T-helper 2 cell treated with Interferon-gamma antibody and Interleukin-4, amounts not matched to agents 5 μg/mL and 100 μg/mL, for 36 hours (primary cell): ENCODE results near the gene MYH7.
"Not testable (repeated sequence)": the region's sequence is repeated elsewhere in the genome, so short reads cannot be mapped to it uniquely, and the experiment has no call there.

Experiments used
- DNase-seq: peaks from one replicate; pipeline ENCODE4 v3.0.0; 2021; ENCODE audit warnings: low spot score
- H3K27ac Mint-ChIP-seq: one replicate; pipeline ENCODE4 v1.8.0; 2021; ENCODE audit warnings: mild to moderate bottlenecking, mixed read lengths
- H3K27me3 Mint-ChIP-seq: one replicate; pipeline ENCODE4 v1.8.0; 2021; ENCODE audit warnings: low read depth, mixed read lengths
- H3K36me3 Mint-ChIP-seq: one replicate; pipeline ENCODE4 v1.8.0; 2021; ENCODE audit warnings: low read depth, mixed read lengths
- H3K4me1 Mint-ChIP-seq: one replicate; pipeline ENCODE4 v1.8.0; 2021; ENCODE audit warnings: low read depth, mixed read lengths
- H3K4me3 Mint-ChIP-seq: one replicate; pipeline ENCODE4 v1.8.0; 2022; ENCODE audit warnings: mild to moderate bottlenecking, moderate library complexity, mixed read lengths
- H3K9me3 Mint-ChIP-seq: one replicate; pipeline ENCODE4 v1.8.0; 2021; ENCODE audit warnings: mixed read lengths

Gene MYH7

DNA sequence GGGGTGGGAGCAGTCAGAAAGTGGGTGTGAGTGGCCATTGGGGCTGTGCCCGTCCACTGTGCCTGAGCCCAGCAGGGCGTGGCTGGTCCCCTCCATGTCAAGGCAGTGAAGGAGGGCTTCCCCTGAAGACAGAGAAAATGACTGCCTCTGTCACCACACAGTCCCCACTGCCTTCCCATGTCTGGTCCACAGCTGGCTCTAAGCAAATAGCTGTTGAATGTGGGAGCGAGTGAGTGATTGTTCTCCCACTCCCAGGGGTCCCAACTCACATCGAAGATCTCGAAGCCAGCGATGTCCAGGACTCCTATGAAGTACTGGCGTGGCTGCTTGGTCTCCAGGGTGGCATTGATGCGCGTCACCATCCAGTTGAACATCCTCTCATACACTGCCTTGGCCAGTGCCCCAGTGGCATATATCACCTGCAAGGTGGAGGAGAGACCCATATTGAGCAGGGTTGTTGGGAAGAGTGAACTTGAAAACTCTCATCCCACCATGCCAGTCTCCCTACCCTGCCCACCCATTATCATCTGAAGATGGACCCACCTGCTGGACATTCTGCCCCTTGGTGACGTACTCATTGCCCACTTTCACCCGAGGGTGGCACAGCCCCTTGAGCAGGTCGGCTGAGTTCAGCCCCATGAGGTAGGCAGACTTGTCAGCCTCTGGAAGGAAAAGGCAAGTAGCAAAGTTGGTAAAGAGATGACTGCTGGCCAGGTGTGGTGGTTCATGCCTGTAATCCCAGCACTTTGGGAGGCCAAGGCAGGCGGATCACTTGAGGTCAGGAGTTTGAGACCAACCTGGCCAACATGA is 6.6 kb downstream of the MYH7 start:
- DNase-seq = no peak
- H3K27me3 Mint-ChIP-seq = peaks cover 3% of the 10 kb centered on the region
- H3K4me3 Mint-ChIP-seq = no peak overlapping the region
- H3K9me3 Mint-ChIP-seq = no peaks in the 10 kb centered on the region
- no peaks in the 10 kb centered on the region for H3K36me3 Mint-ChIP-seq
- no peak overlapping the region for H3K27ac Mint-ChIP-seq
- no peaks in the 10 kb centered on the region for H3K4me1 Mint-ChIP-seq

DNA sequence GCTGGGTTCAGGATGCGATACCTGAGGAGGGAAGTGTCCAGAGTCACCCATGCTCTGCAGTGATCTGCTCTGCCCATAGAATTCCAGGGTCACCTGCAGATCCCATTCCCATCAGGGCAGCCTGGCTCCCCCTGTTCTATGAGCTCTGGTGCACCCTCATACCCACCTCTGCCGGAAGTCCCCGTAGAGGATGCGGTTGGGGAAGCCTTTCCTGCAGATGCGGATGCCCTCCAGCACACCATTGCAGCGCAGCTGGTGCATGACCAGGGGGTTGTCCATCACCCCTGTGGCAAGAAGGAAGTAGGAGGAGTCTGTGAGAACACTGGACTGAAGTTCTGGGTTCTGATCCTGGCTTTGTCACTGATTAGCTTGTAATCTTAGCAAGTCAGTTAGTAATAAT is 9.7 kb downstream of the MYH7 start:
- not testable (repeated sequence) for H3K27ac Mint-ChIP-seq

DNA sequence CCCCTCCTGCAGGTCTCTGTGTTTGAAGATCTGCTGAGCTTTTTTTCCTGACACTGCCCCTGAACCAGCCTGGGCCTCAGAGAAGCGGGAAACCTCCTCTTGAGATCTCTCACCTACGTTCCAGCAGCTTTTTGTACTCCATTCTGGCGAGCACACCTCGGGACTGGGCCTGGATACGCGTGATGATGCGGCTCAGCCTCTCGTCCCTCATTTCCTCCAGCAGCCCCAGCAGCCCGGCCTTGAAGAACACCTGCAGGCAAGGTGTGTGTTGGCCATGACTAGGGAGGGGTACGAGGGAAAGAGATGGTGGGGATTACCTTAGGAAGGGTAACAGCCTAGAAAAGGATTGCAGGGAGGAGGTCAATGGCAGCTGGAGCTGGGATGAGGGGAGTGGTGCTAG is 10.3 kb downstream of the MYH7 start:
- H3K27me3 Mint-ChIP-seq = peaks cover 3% of the 10 kb centered on the region
- no peak for DNase-seq

More for the DNA sequence above, 9.7 kb downstream of the MYH7 start:
- not testable (repeated sequence) for H3K4me3 Mint-ChIP-seq, H3K27me3 Mint-ChIP-seq, H3K4me1 Mint-ChIP-seq, H3K9me3 Mint-ChIP-seq, H3K36me3 Mint-ChIP-seq, DNase-seq

DNA sequence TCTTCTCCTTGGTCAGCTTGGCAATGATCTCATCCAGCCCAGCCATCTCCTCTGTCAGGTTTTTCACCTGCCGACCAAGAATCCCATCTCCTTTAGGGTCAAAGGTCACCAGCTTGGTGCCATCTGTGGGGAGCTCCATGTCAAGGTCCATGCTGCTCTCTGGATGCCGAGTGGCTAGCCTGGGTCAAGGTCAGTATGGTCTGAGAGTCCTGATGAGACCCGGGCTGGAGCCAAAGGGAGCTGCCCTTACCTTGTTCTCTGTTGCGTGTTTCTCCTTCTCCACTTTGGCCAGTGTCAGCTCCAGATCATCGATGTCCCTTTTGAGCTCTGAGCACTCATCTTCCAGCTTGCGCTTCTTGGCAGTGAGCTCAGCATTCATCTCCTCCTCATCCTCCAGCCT is 11.8 kb downstream of the MYH7 start:
- DNase-seq = no peak
- Mint-ChIP-seq H3K27ac (no peak overlapping the region), H3K9me3 (no peaks in the 10 kb centered on the region), H3K27me3 (peaks cover 3% of the 10 kb centered on the region), H3K36me3 (no peaks in the 10 kb centered on the region), H3K4me3 (no peak overlapping the region), H3K4me1 (peaks cover 4% of the 10 kb centered on the region)

More for the DNA sequence above, 10.3 kb downstream of the MYH7 start:
- peaks cover 4% of the 10 kb centered on the region for H3K4me1 Mint-ChIP-seq
- no peak overlapping the region for H3K27ac Mint-ChIP-seq
- H3K9me3 Mint-ChIP-seq = no peaks in the 10 kb centered on the region
- no peaks in the 10 kb centered on the region for H3K36me3 Mint-ChIP-seq
- H3K4me3 Mint-ChIP-seq = no peak overlapping the region

DNA sequence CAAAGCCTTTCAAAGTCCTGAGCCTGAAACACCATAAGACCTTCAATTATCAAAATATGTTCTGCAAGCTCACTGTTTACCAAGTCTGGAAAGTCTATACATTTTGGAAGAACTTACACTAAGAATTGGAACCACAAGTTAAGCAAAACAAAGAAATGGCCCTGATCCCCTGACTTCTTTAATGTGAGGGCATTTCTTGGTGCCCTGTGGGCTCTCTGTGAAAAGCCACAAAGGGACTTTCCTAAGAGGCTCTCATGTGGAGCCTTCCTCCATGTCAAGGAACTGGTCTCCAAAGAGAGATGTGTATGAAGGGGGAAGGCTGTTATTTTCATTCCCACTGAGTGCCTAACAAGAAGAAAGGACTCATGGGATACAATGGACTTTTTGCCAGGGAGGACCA is 13.9 kb downstream of the MYH7 start:
- H3K27ac Mint-ChIP-seq = no peak overlapping the region
- H3K36me3 Mint-ChIP-seq = no peaks in the 10 kb centered on the region
- H3K4me3 Mint-ChIP-seq = no peak overlapping the region
- no peaks in the 10 kb centered on the region for H3K9me3 Mint-ChIP-seq
- H3K4me1 Mint-ChIP-seq = peaks cover 4% of the 10 kb centered on the region
- H3K27me3 Mint-ChIP-seq = peaks cover under 1% of the 10 kb centered on the region
- peak; percentile 9 for DNase-seq

DNA sequence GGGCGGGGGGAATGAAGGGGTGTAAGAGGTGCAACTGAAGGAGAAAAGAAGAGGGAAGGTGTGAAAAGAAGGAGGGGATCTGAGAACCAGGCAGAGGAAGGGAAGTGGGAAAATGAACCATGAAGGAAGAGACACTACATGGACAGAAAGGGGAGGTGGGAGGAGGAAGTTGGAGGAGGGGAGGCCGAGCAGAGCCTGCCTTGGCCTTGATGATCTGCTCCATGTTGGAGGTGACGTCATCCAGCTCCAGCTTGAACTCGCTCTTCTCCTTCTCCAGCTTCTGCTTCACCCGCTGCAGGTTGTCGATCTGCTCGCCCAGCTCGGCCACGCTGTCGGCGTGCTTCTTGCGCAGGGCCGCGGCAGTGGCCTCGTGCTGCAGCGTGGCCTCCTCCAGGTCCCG is 15.8 kb downstream of the MYH7 start:
- not testable (repeated sequence) for H3K4me3 Mint-ChIP-seq, H3K9me3 Mint-ChIP-seq, H3K27ac Mint-ChIP-seq, H3K36me3 Mint-ChIP-seq, DNase-seq, H3K4me1 Mint-ChIP-seq, H3K27me3 Mint-ChIP-seq

DNA sequence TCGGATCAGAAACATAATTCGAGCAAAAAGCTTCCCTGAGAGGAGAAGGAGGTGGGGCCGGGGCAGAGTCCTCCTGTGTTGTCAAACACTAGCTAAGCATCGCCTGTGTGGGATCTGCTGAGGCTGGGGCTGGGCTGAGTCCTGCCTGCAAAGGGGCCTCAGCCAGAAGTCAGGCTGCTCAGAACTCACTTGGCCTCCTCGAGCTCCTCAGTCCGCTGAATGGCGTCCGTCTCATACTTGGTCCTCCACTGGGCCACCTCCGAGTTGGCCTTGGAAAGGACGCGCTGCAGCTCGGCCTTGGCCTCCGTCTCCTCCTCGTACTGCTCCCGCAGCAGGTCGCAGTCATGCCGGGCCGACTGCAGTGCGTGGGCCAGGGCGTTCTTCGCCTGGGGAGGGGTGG is 17.4 kb downstream of the MYH7 start:
- Mint-ChIP-seq H3K27ac (no peak overlapping the region), H3K4me1 (peaks cover 4% of the 10 kb centered on the region), H3K9me3 (no peaks in the 10 kb centered on the region), H3K27me3 (no peaks in the 10 kb centered on the region), H3K36me3 (no peaks in the 10 kb centered on the region), H3K4me3 (no peak overlapping the region)
- DNase-seq = no peak

DNA sequence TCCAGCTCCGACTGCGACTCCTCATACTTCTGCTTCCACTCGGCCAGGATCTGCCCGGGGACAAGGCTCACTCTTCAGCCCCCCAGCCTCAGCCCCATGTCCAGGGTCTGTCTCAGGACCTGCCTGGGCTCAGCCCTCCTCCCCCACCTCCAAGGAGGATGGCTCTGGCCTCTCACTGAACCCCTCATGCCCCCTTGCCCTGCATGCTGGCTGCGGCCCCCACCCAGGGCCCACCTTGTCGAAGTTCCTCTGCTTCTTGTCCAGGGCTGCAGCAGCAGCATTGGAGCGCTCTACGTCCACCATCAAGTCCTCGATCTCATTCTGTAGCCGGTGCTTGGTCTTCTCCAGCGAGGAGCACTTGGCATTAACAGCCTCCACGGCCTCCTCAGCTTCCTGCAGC is 18.2 kb downstream of the MYH7 start:
- not testable (repeated sequence) for DNase-seq, H3K9me3 Mint-ChIP-seq, H3K4me3 Mint-ChIP-seq, H3K27ac Mint-ChIP-seq, H3K4me1 Mint-ChIP-seq, H3K27me3 Mint-ChIP-seq, H3K36me3 Mint-ChIP-seq

DNA sequence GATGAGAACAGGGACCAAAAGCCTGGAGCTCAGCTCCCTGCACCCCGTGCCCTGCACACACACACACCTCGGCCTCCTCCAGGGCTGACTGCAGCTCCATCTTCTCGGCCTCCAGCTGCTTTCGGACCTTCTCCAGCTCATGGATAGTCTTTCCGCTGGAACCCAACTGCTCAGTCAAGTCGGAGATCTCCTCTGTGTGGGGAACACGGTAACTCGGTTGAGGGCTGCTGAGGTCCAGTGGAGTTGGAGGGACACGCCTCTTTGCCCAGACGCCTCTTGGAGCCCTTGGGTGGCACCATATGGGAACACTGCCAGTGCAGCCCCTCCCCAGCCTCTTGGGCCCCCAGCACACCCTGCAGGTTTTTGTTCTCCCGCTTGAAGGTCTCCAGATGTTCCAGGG is 18.7 kb downstream of the MYH7 start:
- no peaks in the 10 kb centered on the region for H3K9me3 Mint-ChIP-seq
- H3K27me3 Mint-ChIP-seq = no peaks in the 10 kb centered on the region
- no peaks in the 10 kb centered on the region for H3K36me3 Mint-ChIP-seq
- no peak overlapping the region for H3K27ac Mint-ChIP-seq
- H3K4me1 Mint-ChIP-seq = peaks cover 4% of the 10 kb centered on the region
- no peak for DNase-seq
- H3K4me3 Mint-ChIP-seq = no peak overlapping the region

DNA sequence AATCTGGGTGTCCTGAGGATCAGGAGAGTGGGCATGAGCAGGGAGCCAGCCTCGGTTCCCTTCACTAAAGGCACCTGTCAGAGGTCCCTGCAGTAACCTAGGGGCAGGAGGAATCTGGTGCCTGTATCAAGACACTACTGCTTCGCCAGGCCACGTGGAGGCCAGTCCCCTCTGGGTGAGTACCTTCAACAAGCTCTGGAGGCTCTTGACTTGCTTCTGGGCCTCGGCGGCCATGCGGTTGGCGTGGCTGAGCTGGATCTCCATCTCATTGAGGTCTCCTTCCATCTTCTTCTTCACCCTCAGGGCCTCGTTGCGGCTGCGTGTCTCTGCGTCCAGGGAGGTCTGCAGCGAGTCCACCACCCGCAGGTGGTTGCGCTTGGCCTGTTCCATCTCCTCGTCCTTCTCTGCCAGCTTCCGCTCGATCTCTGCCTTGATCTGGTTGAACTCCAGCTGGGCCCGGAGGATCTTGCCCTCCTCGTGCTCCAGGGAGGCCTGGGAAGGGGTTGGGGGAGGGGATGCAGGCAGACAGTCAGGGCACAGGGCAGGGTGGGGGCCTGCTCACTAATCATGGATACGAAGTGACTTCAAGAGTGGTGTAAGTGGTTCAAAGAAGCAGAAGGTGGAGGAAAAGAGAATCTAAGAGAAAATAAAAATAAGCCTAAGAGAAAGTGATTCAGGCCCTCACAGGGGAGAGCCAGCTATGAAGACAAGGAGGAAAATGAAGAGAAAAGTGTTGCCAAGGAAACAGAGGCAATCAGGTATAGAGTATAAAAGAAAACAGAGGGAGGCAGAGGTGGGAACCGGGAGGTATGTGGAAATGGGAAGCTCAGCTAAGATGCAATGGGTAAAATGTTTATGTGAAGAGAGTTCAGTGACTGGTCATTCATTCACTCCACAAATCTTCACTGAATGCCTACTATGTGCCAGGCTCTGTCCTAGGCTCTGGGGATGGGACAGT is 19.4 kb downstream of the MYH7 start:
- Mint-ChIP-seq H3K4me1 (no peaks in the 10 kb centered on the region), H3K4me3 (no peak overlapping the region)
- no peak for DNase-seq

DNA sequence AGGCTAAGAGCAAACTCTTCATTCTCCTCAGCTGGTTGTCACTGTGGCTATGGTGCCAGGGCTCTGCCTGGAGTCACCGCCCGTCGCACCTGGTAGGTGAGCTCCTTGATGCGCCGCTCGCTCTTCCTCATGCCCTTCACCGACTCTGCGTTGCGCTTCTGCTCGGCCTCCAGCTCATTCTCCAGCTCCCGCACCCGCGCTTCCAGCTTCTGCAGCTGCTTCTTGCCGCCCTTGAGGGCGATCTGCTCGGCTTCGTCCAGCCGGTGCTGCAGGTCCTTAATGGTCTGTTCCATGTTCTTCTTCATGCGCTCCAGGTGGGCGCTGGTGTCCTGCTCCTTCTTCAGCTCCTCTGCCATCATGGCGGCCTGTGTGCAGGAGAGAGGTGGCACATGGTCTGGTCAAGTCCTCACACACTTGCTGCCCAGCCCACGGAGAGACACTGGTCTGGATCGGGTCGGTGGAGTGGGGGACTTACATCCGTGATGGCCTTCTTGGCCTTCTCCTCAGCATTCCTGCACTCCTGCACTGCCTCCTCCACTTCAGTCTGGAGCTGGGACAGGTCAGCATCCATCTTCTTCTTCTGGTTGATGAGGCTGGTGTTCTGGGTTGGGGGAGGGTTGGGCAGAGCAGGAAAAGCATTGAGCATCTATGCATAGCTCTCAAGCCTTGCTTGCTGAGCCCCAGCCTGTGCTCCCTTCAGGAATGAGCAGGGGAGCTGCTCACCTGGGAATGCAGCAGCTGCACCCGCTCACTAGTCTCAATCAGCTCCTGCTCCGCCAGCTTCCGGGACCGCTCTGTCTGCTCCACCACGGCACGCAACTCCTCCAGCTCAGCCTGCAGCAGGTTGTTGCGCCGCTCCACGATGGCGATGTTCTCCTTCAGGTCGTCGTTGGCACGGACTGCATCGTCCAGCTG is 20.3 kb downstream of the MYH7 start:
- Mint-ChIP-seq H3K4me3 (no peak overlapping the region), H3K27ac (no peak overlapping the region), H3K36me3 (no peaks in the 10 kb centered on the region), H3K9me3 (no peaks in the 10 kb centered on the region), H3K27me3 (no peaks in the 10 kb centered on the region), H3K4me1 (no peaks in the 10 kb centered on the region)
- no peak for DNase-seq

More for the DNA sequence above, 19.4 kb downstream of the MYH7 start:
- Mint-ChIP-seq H3K27ac (no peak overlapping the region), H3K9me3 (no peaks in the 10 kb centered on the region), H3K27me3 (no peaks in the 10 kb centered on the region), H3K36me3 (no peaks in the 10 kb centered on the region)

DNA sequence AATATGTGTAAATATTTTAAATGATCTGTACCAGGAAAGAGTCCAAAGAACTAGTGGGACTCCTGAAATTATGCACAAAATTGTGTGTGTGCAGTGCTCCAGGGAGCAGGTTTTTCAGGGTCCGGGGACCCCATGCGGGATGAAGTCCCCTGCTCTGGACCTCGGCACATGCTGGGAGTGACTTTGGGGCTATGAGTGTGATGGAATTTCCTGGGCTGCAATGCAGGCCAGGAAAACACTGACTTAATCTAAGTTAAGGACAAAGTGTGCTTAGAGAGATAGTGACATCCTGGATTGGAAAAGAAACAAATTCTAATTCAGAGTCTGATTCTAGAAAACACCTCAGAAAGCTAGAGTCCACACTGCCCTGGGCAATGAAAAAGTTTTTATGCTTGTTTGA is 21.2 kb downstream of the MYH7 start:
- no peak for DNase-seq
- Mint-ChIP-seq H3K9me3 (no peaks in the 10 kb centered on the region), H3K27me3 (no peaks in the 10 kb centered on the region), H3K4me1 (no peaks in the 10 kb centered on the region), H3K27ac (no peak overlapping the region), H3K36me3 (no peaks in the 10 kb centered on the region), H3K4me3 (no peak overlapping the region)

DNA sequence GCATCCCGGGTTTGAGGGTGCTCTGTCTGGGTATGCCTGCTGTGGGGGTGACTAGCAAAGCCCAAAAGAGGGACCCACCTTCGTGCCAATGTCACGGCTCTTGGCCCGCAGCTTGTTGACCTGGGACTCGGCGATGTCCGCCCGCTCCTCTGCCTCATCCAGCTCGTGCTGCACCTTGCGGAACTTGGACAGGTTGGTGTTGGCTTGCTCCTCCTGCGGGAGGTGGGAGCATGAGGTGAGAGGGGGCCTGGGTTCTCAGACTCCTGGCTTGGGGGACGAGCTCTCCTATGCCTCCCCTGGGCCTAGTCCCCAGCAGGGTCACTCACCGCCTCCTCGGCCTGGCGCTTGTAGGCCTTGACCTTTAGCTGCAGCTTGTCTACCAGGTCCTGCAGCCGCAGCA is 21.8 kb downstream of the MYH7 start:
- no peak for DNase-seq
- H3K9me3 Mint-ChIP-seq = no peaks in the 10 kb centered on the region
- H3K27ac Mint-ChIP-seq = no peak overlapping the region
- H3K36me3 Mint-ChIP-seq = no peaks in the 10 kb centered on the region
- H3K4me1 Mint-ChIP-seq = no peaks in the 10 kb centered on the region
- no peaks in the 10 kb centered on the region for H3K27me3 Mint-ChIP-seq
- no peak overlapping the region for H3K4me3 Mint-ChIP-seq
